H1 (cell line): ENCODE data around the gene VSTM2B. TPM values are rescaled to one million over a fixed set of nuclear protein-coding genes. Genes with fewer than 3 reads are reported as not detected.

Experiments
- CTCF ChIA-PET: fragments of 300-600 bp; sonication (Branson Sonifier 250); formaldehyde crosslinking; loops from one replicate; lab custom pipeline; 2021; ENCODE audit not compliant: partially characterized antibody; lab: Charles Lee
- POLR2A ChIA-PET: fragments of 300-600 bp; sonication (Branson Sonifier 250); formaldehyde crosslinking; loops from one replicate; lab custom pipeline; 2021; ENCODE audit warnings: inconsistent platforms; ENCODE audit not compliant: partially characterized antibody; lab: Charles Lee
- DNase-seq, 2 experiments: peaks; one replicate each; pipeline versions ENCODE4 v3.0.0 to v3.0.0-alpha.2; 2010 to 2022; ENCODE audit warnings: low spot score in 2 of 2, low read depth in 1 of 2, mixed read lengths in 1 of 2
- FAIRE-seq: peaks from 2 replicates; lab custom pipeline; 2011; peaks lifted over from hg19 to GRCh38; lab: Jason Lieb, UNC
- H2AFZ ChIP-seq: 2 replicates; pipeline ENCODE4 v1.8.1; 2012; ENCODE audit warnings: low read length, inconsistent platforms
- H2AK5ac ChIP-seq: 2 replicates; pipeline ENCODE4 v1.6.1; 2013; ENCODE audit warnings: low read depth, low read length
- H2BK120ac ChIP-seq: replicated peaks from 2 replicates; pipeline ENCODE3; 2013; ENCODE audit warnings: low read depth, low read length, inconsistent platforms
- H2BK12ac ChIP-seq: 2 replicates; pipeline ENCODE4 v1.6.1; 2013; ENCODE audit warnings: low read depth, low read length
- H2BK15ac ChIP-seq: 2 replicates; pipeline ENCODE4 v1.6.1; 2013; ENCODE audit warnings: low read length
- H2BK20ac ChIP-seq: 2 replicates; pipeline ENCODE4 v1.6.1; 2013; ENCODE audit warnings: low read length
- H2BK5ac ChIP-seq: 2 replicates; pipeline ENCODE4 v1.6.1; 2013; ENCODE audit warnings: low read depth, low read length
- H3K14ac ChIP-seq: 2 replicates; pipeline ENCODE4 v1.6.1; 2013; ENCODE audit warnings: inconsistent platforms; ENCODE audit not compliant: insufficient read length
- H3K18ac ChIP-seq: 2 replicates; pipeline ENCODE4 v1.6.1; 2013; ENCODE audit warnings: low read length; ENCODE audit errors: extremely low read depth
- H3K23ac ChIP-seq: 2 replicates; pipeline ENCODE4 v1.6.1; 2013; ENCODE audit warnings: inconsistent platforms; ENCODE audit not compliant: insufficient read length
- H3K23me2 ChIP-seq: 2 replicates; pipeline ENCODE4 v1.6.1; 2013; ENCODE audit warnings: low read depth, low read length
- H3K27ac ChIP-seq: 2 replicates; pipeline ENCODE4 v1.6.1; 2011; ENCODE audit warnings: low read depth, low read length, inconsistent platforms
- H3K27me3 ChIP-seq, 4 experiments: replicated peaks in 1 of 4; 1 replicate in 1 of 4; 2 replicates in 3 of 4; pipeline versions ENCODE4 v1.6.1 to v1.8.1; 2011 to 2013; ENCODE audit warnings: low read length in 3 of 4, mild to moderate bottlenecking in 3 of 4, inconsistent platforms in 2 of 4, mixed read lengths in 2 of 4, moderate library complexity in 1 of 4; ENCODE audit not compliant: control insufficient read depth in 3 of 4, insufficient read depth in 3 of 4; ENCODE audit errors: extremely low read depth in 1 of 4
- H3K36me3 ChIP-seq, 4 experiments: 2 replicates each; pipeline versions ENCODE4 v1.6.1 to v1.8.1; 2011 to 2013; ENCODE audit warnings: mild to moderate bottlenecking in 4 of 4, low read length in 3 of 4, moderate library complexity in 2 of 4, control low read depth in 1 of 4, inconsistent platforms in 1 of 4; ENCODE audit not compliant: insufficient read depth in 4 of 4, control insufficient read depth in 2 of 4
- H3K4ac ChIP-seq: replicated peaks from 2 replicates; pipeline ENCODE3; 2013; ENCODE audit warnings: low read length, low read depth, mixed read lengths, inconsistent platforms; ENCODE audit not compliant: insufficient read length
- H3K4me1 ChIP-seq, 4 experiments: replicated peaks in 1 of 4; 1 replicate in 1 of 4; 2 replicates in 3 of 4; pipeline versions ENCODE4 v1.6.1 to v1.8.1; 2011 to 2013; ENCODE audit warnings: low read length in 3 of 4, inconsistent platforms in 2 of 4, mixed read lengths in 1 of 4; ENCODE audit not compliant: insufficient read depth in 4 of 4, control insufficient read depth in 3 of 4
- H3K4me2 ChIP-seq, 2 experiments: 2 replicates each; pipeline versions ENCODE4 v1.6.1 to v1.8.1; 2011 to 2013; ENCODE audit warnings: low read depth in 2 of 2, low read length in 2 of 2, control low read depth in 1 of 2, inconsistent platforms in 1 of 2, mild to moderate bottlenecking in 1 of 2; ENCODE audit not compliant: insufficient read depth in 1 of 2
- H3K4me3 ChIP-seq, 4 experiments: fragments of 200-600, 300-600 bp in 1 of 4; sonication (generic), shearing (Covaris generic), sonication (Bioruptor Twin) in 1 of 4; 2 replicates each; pipeline versions ENCODE4 v1.5.1 to v1.8.1; 2011 to 2016; ENCODE audit warnings: low read length in 4 of 4, low read depth in 3 of 4, control low read depth in 2 of 4, inconsistent platforms in 2 of 4, mild to moderate bottlenecking in 2 of 4, mixed read lengths in 1 of 4, moderate library complexity in 1 of 4; ENCODE audit not compliant: insufficient read depth in 2 of 4; ENCODE audit errors: extremely low read depth in 1 of 4
- H3K56ac ChIP-seq: replicated peaks from 2 replicates; pipeline ENCODE3; 2013; ENCODE audit warnings: low read depth, mild to moderate bottlenecking, mixed read lengths, low read length, inconsistent platforms; ENCODE audit not compliant: insufficient read length
- H3K79me1 ChIP-seq: 2 replicates; pipeline ENCODE4 v1.6.1; 2013; ENCODE audit warnings: low read depth, low read length, control low read depth
- H3K79me2 ChIP-seq, 2 experiments: 2 replicates each; pipeline versions ENCODE4 v1.6.1 to v1.8.1; 2012 to 2013; ENCODE audit warnings: low read length in 2 of 2, mild to moderate bottlenecking in 2 of 2, inconsistent platforms in 1 of 2; ENCODE audit not compliant: insufficient read depth in 2 of 2, control insufficient read depth in 1 of 2
- H3K9ac ChIP-seq, 4 experiments: replicated peaks in 1 of 4; 1 replicate in 1 of 4; 2 replicates in 3 of 4; pipeline versions ENCODE4 v1.6.1 to v1.8.1; 2011 to 2013; ENCODE audit warnings: low read depth in 3 of 4, low read length in 3 of 4, control low read depth in 2 of 4, mild to moderate bottlenecking in 2 of 4, moderate library complexity in 2 of 4, inconsistent platforms in 1 of 4; ENCODE audit errors: extremely low read depth in 1 of 4
- H3K9me3 ChIP-seq, 2 experiments: 2 replicates each; pipeline versions ENCODE4 v1.6.1 to v1.8.1; 2012 to 2013; ENCODE audit warnings: mild to moderate bottlenecking in 2 of 2, moderate library complexity in 2 of 2, control low read depth in 1 of 2, inconsistent platforms in 1 of 2, low read depth in 1 of 2, low read length in 1 of 2, mixed read lengths in 1 of 2; ENCODE audit not compliant: insufficient read depth in 2 of 2
- H4K20me1 ChIP-seq, 2 experiments: replicated peaks in 1 of 2; 2 replicates each; pipeline versions ENCODE3 to v1.8.1; 2011 to 2013; ENCODE audit warnings: inconsistent platforms in 2 of 2, low read length in 2 of 2, mild to moderate bottlenecking in 1 of 2; ENCODE audit not compliant: insufficient read depth in 2 of 2, control insufficient read depth in 1 of 2
- H4K5ac ChIP-seq: 2 replicates; pipeline ENCODE4 v1.6.1; 2013; ENCODE audit warnings: low read length, low read depth, mixed read lengths, inconsistent platforms; ENCODE audit not compliant: insufficient read length
- H4K8ac ChIP-seq: 2 replicates; pipeline ENCODE4 v1.8.0; 2013; ENCODE audit warnings: mild to moderate bottlenecking, moderate library complexity, low read length, inconsistent platforms; ENCODE audit not compliant: insufficient read depth; ENCODE audit errors: extremely low read depth
- H4K91ac ChIP-seq: replicated peaks from 2 replicates; pipeline ENCODE3; 2013; ENCODE audit warnings: low read length, mixed read lengths, inconsistent platforms; ENCODE audit not compliant: insufficient read length
- KDM4A ChIP-seq: IDR thresholded peaks from one replicate; pipeline ENCODE4 v1.7.1; 2012; ENCODE audit warnings: low read depth, mild to moderate bottlenecking, moderate library complexity, low read length, inconsistent platforms; ENCODE audit not compliant: severe bottlenecking
- POLR2A ChIP-seq, 2 experiments: IDR thresholded peaks; 1 replicate in 1 of 2; 2 replicates in 1 of 2; pipeline ENCODE4 v1.6.1; 2011; ENCODE audit warnings: low read depth in 2 of 2, low read length in 2 of 2, mild to moderate bottlenecking in 2 of 2; ENCODE audit errors: control extremely low read depth in 1 of 2
- POU5F1 ChIP-seq: IDR thresholded peaks from 2 replicates; pipeline ENCODE4 v1.6.1; 2011; ENCODE audit warnings: low read depth, mild to moderate bottlenecking, low read length, moderate library complexity
- RNF2 ChIP-seq: fragments of 200-900, 300-1000 bp; sonication (generic); IDR thresholded peaks from 2 replicates; pipeline ENCODE4 v1.7.1; 2016; ENCODE audit warnings: borderline replicate concordance, low read depth, mild to moderate bottlenecking, antibody characterized with exemption, low read length; ENCODE audit not compliant: poor library complexity, severe bottlenecking; ENCODE audit errors: missing control alignments
- SP4 ChIP-seq: IDR thresholded peaks from 2 replicates; pipeline ENCODE4 v1.6.1; 2012; ENCODE audit warnings: low read length, inconsistent platforms
- SRF ChIP-seq: IDR thresholded peaks from 2 replicates; pipeline ENCODE4 v1.6.1; 2011; ENCODE audit warnings: mild to moderate bottlenecking, low read depth, low read length, moderate library complexity
- TEAD4 ChIP-seq: IDR thresholded peaks from 2 replicates; pipeline ENCODE4 v1.6.1; 2012; ENCODE audit warnings: low read depth, low read length, inconsistent platforms, mixed read lengths
- YY1 ChIP-seq: IDR thresholded peaks from 2 replicates; pipeline ENCODE4 v1.6.1; 2011; ENCODE audit warnings: low read depth, mild to moderate bottlenecking, low read length
- WGBS, 2 experiments: shearing (Covaris generic) in 1 of 2; methylation state at CpG; one replicate each; pipeline versions ENCODE4 v1.1.6 to v1.1.7; 2013 to 2015; ENCODE audit warnings: low lambda C conversion rate in 2 of 2, mixed read lengths in 2 of 2, inconsistent platforms in 1 of 2, low coverage in 1 of 2, missing lambda C conversion rate in 1 of 2; ENCODE audit not compliant: insufficient replicate concordance in 2 of 2, insufficient coverage in 1 of 2, insufficient read length in 1 of 2; ENCODE audit errors: extremely low coverage in 1 of 2, missing lambda C conversion rate in 1 of 2; 5-methylcytosine and 5-hydroxymethylcytosine counted together
- polyA plus RNA-seq, 7 experiments: library from polyadenylated mRNA; depleted of rRNA in 3 of 7; stranded (reverse) in 5 of 7; unstranded in 2 of 7; fragments of >200 nt in 5 of 7; fragments of 200-250 nt in 2 of 7; gene quantifications; 1 replicate in 5 of 7; 2 replicates in 1 of 7; 4 replicates in 1 of 7; pipeline versions ENCODE4 v1.2.1 to v1.2.3, GENCODE V29; 2011 to 2013; ENCODE audit warnings: missing spikeins in 2 of 7, mixed read lengths in 2 of 7
- total RNA-seq: library from RNA; stranded (reverse); fragmentation: NEBNext Ultra II Directional; extraction: Animal tissue kit (Norgen Biotek cat#: 25700); gene quantifications from 2 replicates; pipeline ENCODE4 v1.2.1, GENCODE V29; 2021
- TF ChIP-seq, protein P1 (sequence below): IDR thresholded peaks from 2 replicates; pipeline ENCODE4 v1.6.1; 2012; ENCODE audit warnings: inconsistent platforms
- TF ChIP-seq, protein P2 (sequence below): IDR thresholded peaks from 2 replicates; pipeline ENCODE4 v1.6.1; 2012; ENCODE audit warnings: inconsistent platforms

VSTM2B gene
- total and polyA plus RNA-seq, 2 of the 8 experiments (the other 6 are each of a cell fraction or from before 2014, with no cell fraction given), result 0.82 to 1.5 TPM

DNA sequence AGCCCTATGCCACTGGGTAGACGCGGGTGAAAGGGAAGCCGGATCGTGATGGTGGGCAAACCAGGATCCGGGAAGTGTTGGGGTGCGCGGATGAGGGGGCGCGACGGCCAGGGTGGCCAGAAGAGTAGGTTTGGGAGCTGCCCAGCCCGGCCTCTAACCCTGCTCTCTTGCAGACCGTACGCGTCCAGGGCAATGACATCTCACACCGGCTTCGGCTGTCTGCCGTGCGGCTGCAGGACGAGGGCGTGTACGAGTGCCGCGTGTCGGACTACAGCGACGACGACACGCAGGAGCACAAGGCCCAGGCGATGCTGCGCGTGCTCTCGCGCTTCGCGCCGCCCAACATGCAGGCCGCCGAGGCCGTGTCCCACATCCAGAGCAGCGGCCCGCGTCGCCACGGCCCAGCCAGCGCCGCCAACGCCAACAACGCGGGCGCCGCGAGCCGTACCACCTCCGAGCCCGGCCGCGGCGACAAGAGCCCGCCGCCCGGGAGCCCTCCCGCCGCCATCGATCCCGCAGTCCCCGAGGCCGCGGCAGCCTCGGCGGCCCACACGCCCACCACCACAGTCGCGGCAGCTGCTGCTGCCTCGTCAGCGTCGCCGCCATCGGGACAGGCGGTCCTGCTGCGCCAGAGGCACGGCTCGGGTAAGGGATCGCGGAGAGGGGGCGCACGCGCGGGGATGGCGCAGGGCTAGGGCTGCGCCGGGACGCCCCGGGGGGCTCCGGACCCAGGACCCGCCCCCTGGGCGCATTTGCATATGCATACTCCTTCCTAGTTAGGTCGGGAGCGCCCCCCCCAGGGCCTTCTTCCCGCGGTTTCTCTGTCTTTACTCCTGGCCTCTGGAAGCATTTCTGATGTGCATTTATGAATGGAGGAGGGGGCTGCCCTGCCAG, 4.1 kb downstream of the VSTM2B start:
- FAIRE-seq (no peak), DNase-seq (peak in 1 of 2 experiments; percentile 83)
- Histone ChIP-seq H3K14ac (no peak overlapping the region), H2BK120ac (no peak overlapping the region), H4K20me1 (peaks cover 3 to 11% of the 10 kb centered on the region in 2 experiments), H3K4me3 (peak overlapping the region; percentile 36 to 65 (median 48)), H4K8ac (no peak overlapping the region), H3K18ac (peak overlapping the region; percentile 85), H2AFZ (peak overlapping the region; percentile 79; the same call in 1 of the 2 replicates), H4K5ac (no peak overlapping the region), H2AK5ac (no peak overlapping the region), H3K9ac (no peak overlapping the region), H3K4ac (peak overlapping the region; percentile 65), H3K23ac (no peak overlapping the region), H2BK5ac (no peak overlapping the region), H3K79me2 (no peaks in the 10 kb centered on the region), H4K91ac (no peak overlapping the region), H3K27me3 (peaks cover 44 to 71% (median 64%) of the 10 kb centered on the region in 4 experiments), H3K4me1 (peaks cover 0 to 37% (median 11%) of the 10 kb centered on the region in 4 experiments; a peak in 5 of 7 replicates), H3K4me2 (peak overlapping the region; percentile 79 to 81), H3K56ac (no peak overlapping the region), H2BK20ac (no peak overlapping the region), H2BK15ac (peak overlapping the region; percentile 40; the same call in 1 of the 2 replicates), H3K27ac (no peak overlapping the region), H3K9me3 (no peaks in the 10 kb centered on the region; a peak in 1 of 4 replicates), H3K79me1 (no peaks in the 10 kb centered on the region), H2BK12ac (peak overlapping the region; percentile 1; the same call in 1 of the 2 replicates), H3K36me3 (no peaks in the 10 kb centered on the region), H3K23me2 (peaks cover 38% of the 10 kb centered on the region)
- CTCF ChIA-PET, result interaction anchor here (0.8 to 5.6 kb wide), 28 partner anchors 8 to 411 kb away, joined by 3 to 42 read pairs (median 4); partner anchors contain the start of gene POP4
- 5% methylated on average over 62 of the region's 100 CpGs; no CpG with 5 or more reads in 1 of the 2 experiments for WGBS, 2 experiments
- POLR2A ChIA-PET, result no interaction called here
- TF ChIP-seq TEAD4 (no peak; the same call in 1 of the 2 replicates), YY1 (no peak), SP4 (no peak), SRF (no peak), KDM4A (peak; percentile 99), POLR2A (IDR thresholded peaks at IDR 0.05; ENCODE audit: control extremely low read depth in 1 of 2, low read depth in 2 of 2, low read length in 2 of 2) (no peak), RNF2 (peak; percentile 85), POU5F1 (peak; percentile 37; the same call in 1 of the 2 replicates)
- TF ChIP-seq, protein P1, sequence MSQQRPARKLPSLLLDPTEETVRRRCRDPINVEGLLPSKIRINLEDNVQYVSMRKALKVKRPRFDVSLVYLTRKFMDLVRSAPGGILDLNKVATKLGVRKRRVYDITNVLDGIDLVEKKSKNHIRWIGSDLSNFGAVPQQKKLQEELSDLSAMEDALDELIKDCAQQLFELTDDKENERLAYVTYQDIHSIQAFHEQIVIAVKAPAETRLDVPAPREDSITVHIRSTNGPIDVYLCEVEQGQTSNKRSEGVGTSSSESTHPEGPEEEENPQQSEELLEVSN, result peak; percentile 96
- TF ChIP-seq, protein P2, sequence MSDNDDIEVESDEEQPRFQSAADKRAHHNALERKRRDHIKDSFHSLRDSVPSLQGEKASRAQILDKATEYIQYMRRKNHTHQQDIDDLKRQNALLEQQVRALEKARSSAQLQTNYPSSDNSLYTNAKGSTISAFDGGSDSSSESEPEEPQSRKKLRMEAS, result peak; percentile 99
